NCI-H82 treated with DMSO at 0.1 percent for 48 hours (cell line): ENCODE data around the gene SLC5A10.

ENCODE experiments used
- DNase-seq: peaks from one replicate; lab custom pipeline; 2025; ENCODE audit not compliant: unreplicated experiment; lab: John Stamatoyannopoulos, UW

Gene SLC5A10

GRCh38 chr17:18981642-18982424, 29.9 kb downstream of the SLC5A10 start:
- DNase-seq, result no peak

- DNase-seq, result no peak
Measured at GRCh38 chr17:18984273-18985114, 32.5 kb downstream of the SLC5A10 start.

GRCh38 chr17:18985475-18985874, 33.5 kb downstream of the SLC5A10 start:
- no peak for DNase-seq

- DNase-seq, result no peak
Measured at GRCh38 chr17:18986541-18987229, 34.7 kb downstream of the SLC5A10 start.

- no peak for DNase-seq
Measured at GRCh38 chr17:18987230-18987610, 35.3 kb downstream of the SLC5A10 start.

- DNase-seq, result no peak
Measured at GRCh38 chr17:18987862-18988545, 36.0 kb downstream of the SLC5A10 start.

GRCh38 chr17:18988546-18989173, 36.7 kb downstream of the SLC5A10 start:
- no peak for DNase-seq

GRCh38 chr17:18990331-18990730, 38.4 kb downstream of the SLC5A10 start:
- DNase-seq, result no peak

- no peak for DNase-seq
Measured at GRCh38 chr17:18991531-18992315, 39.8 kb downstream of the SLC5A10 start.

- no peak for DNase-seq
Measured at GRCh38 chr17:18992454-18993130, 40.6 kb downstream of the SLC5A10 start.

- DNase-seq, result no peak
Measured at GRCh38 chr17:18993905-18994526, 42.1 kb downstream of the SLC5A10 start.

GRCh38 chr17:18994631-18995030, 42.7 kb downstream of the SLC5A10 start:
- no peak for DNase-seq

GRCh38 chr17:18995220-18995619, 43.3 kb downstream of the SLC5A10 start:
- no peak for DNase-seq

- no peak for DNase-seq
Measured at GRCh38 chr17:18996458-18996857, 44.5 kb downstream of the SLC5A10 start.

- no peak for DNase-seq
Measured at GRCh38 chr17:18997650-18998196, 45.8 kb downstream of the SLC5A10 start.

GRCh38 chr17:18999394-18999793, 47.4 kb downstream of the SLC5A10 start:
- no peak for DNase-seq

GRCh38 chr17:18999911-19000310, 47.9 kb downstream of the SLC5A10 start:
- DNase-seq, result no peak

GRCh38 chr17:19000531-19001325, 48.8 kb downstream of the SLC5A10 start:
- DNase-seq, result no peak
